ENCODE results near the gene IL11RA.
A peak's percentile ranks its signal among the peaks of the same experiment; 100 is the strongest.

IL11RA gene

GRCh38 chr9:34624475-34625185, 27.4 kb upstream of the IL11RA start:
- DNase-seq (ENCODE audit: low read depth, low spot score), result no peak
- Histone ChIP-seq H3K4me3 (ENCODE audit: insufficient read length, low read depth) (no peak overlapping the region), H3K4me1 (ENCODE audit: insufficient read depth, insufficient read length) (no peaks in the 10 kb centered on the region), H3K36me3 (ENCODE audit: insufficient read depth, insufficient read length, low read length) (no peaks in the 10 kb centered on the region), H3K27me3 (ENCODE audit: insufficient read depth, insufficient read length) (peaks cover 57% of the 10 kb centered on the region), H3K9me3 (ENCODE audit: insufficient read depth, low read length) (no peaks in the 10 kb centered on the region), H3K9ac (ENCODE audit: insufficient read length, low read depth) (no peak overlapping the region)
- TF ChIP-seq ZNF274 (IDR thresholded peaks at IDR 0.05; ENCODE audit: low read depth, low read length) (no peak), SUZ12 (IDR thresholded peaks at IDR 0.05; ENCODE audit: extremely low read depth, insufficient read depth, insufficient read length) (no peak), YY1 (IDR thresholded peaks at IDR 0.05; ENCODE audit: insufficient read depth, insufficient read length) (no peak)

- no peak overlapping the region for H3K4me3 ChIP-seq (ENCODE audit: insufficient read length, low read depth)
- H3K36me3 ChIP-seq (ENCODE audit: insufficient read depth, insufficient read length, low read length), result no peaks in the 10 kb centered on the region
- TF ChIP-seq ZNF274 (IDR thresholded peaks at IDR 0.05; ENCODE audit: low read depth, low read length), result no peak
- TF ChIP-seq YY1 (IDR thresholded peaks at IDR 0.05; ENCODE audit: insufficient read depth, insufficient read length), result no peak
- TF ChIP-seq SUZ12 (IDR thresholded peaks at IDR 0.05; ENCODE audit: extremely low read depth, insufficient read depth, insufficient read length), result no peak
- H3K9me3 ChIP-seq (ENCODE audit: insufficient read depth, low read length), result no peaks in the 10 kb centered on the region
- no peaks in the 10 kb centered on the region for H3K4me1 ChIP-seq (ENCODE audit: insufficient read depth, insufficient read length)
- DNase-seq (ENCODE audit: low read depth, low spot score), result no peak
- no peak overlapping the region for H3K9ac ChIP-seq (ENCODE audit: insufficient read length, low read depth)
- H3K27me3 ChIP-seq (ENCODE audit: insufficient read depth, insufficient read length), result peaks cover 63% of the 10 kb centered on the region
These were observed 26.8 kb upstream of the IL11RA start for GRCh38 chr9:34625186-34625486.

- Histone ChIP-seq H3K27me3 (ENCODE audit: insufficient read depth, insufficient read length) (peaks cover 78% of the 10 kb centered on the region), H3K9ac (ENCODE audit: insufficient read length, low read depth) (no peak overlapping the region), H3K4me1 (ENCODE audit: insufficient read depth, insufficient read length) (peaks cover 3% of the 10 kb centered on the region), H3K36me3 (ENCODE audit: insufficient read depth, insufficient read length, low read length) (no peaks in the 10 kb centered on the region), H3K4me3 (ENCODE audit: insufficient read length, low read depth) (peak overlapping the region; percentile 41), H3K9me3 (ENCODE audit: insufficient read depth, low read length) (no peaks in the 10 kb centered on the region)
- TF ChIP-seq YY1 (IDR thresholded peaks at IDR 0.05; ENCODE audit: insufficient read depth, insufficient read length), result no peak
- TF ChIP-seq ZNF274 (IDR thresholded peaks at IDR 0.05; ENCODE audit: low read depth, low read length), result no peak
- TF ChIP-seq SUZ12 (IDR thresholded peaks at IDR 0.05; ENCODE audit: extremely low read depth, insufficient read depth, insufficient read length), result no peak
- no peak for DNase-seq (ENCODE audit: low read depth, low spot score)
These were observed 24.0 kb upstream of the IL11RA start for GRCh38 chr9:34627716-34628655.

DNA sequence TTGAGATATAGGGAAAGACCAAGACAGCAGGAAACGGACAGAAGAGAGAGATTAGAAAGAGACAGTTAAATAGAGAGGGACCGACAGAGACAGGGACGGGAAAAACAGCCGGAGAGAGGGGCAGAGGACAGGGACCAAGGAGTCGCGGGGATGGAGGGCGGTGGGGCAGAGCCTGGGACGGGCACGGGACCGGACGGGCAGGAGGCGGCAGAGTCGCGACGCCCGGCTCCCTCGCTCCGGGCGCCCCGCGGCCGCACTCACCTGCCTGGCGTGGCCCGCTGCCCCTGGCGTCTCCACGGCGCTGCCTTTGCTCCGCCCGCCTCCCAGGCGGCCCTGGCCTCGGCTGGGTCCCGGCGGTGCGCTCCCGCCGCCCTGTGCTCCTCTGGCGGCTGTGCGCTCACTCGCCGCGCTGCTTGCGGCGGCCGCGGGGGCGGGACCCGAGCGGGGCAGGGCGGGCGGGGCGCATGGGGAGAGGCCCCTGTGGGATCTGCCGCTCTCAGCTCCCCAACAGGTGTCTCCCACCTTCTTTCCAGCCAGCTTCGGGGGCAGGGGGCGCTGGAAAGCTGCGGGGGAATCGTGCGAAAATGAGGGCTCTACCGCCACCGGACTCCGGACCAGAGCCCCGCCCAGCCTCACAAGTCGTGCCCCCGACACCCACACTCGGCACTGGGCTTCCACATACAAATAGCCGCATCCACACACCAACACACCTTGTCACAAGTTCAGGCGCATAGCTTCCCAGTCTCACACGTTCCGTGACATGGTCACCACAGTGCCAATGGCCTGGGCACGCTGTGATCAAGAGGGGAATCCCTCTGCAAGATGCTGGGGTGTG, 23.1 kb upstream of the IL11RA start, which contains the start of gene ARID3C:
Gene ARID3C (minus strand): TSS at position 411 of the 835 bp plus-strand sequence. CDS start 1,052 bp downstream, outside the sequence.
- DNase-seq (ENCODE audit: low read depth, low spot score), result no peak
- no peak for TF ChIP-seq SUZ12 (IDR thresholded peaks at IDR 0.05; ENCODE audit: extremely low read depth, insufficient read depth, insufficient read length)
- TF ChIP-seq YY1 (IDR thresholded peaks at IDR 0.05; ENCODE audit: insufficient read depth, insufficient read length), result no peak
- TF ChIP-seq ZNF274 (IDR thresholded peaks at IDR 0.05; ENCODE audit: low read depth, low read length), result no peak
- Histone ChIP-seq H3K36me3 (ENCODE audit: insufficient read depth, insufficient read length, low read length) (no peaks in the 10 kb centered on the region), H3K9ac (ENCODE audit: insufficient read length, low read depth) (peak within 1 kb of the TSS; percentile 71), H3K27me3 (ENCODE audit: insufficient read depth, insufficient read length) (peaks cover 77% of the 10 kb centered on the region), H3K9me3 (ENCODE audit: insufficient read depth, low read length) (no peaks in the 10 kb centered on the region), H3K4me1 (ENCODE audit: insufficient read depth, insufficient read length) (peaks cover 6% of the 10 kb centered on the region), H3K4me3 (ENCODE audit: insufficient read length, low read depth) (peak within 1 kb of the TSS; percentile 41)

DNA sequence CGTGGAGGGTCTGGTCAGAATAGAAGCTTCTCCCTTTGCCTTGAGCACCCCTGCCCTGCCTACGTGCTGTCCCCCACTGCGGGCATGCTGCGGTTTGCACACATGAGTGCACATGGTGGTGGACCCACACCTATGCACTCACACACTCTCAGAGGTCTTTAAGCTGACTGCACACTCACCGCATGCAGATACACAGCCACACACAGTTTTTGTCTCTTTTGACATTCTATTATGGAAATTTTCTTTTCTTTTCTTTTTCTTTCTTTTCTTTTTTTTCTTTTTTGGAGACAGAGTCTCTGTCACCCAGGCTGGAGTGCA, 22.5 kb upstream of the IL11RA start:
- peaks cover 71% of the 10 kb centered on the region for H3K27me3 ChIP-seq (ENCODE audit: insufficient read depth, insufficient read length)
- peak overlapping the region; percentile 12 for H3K4me3 ChIP-seq (ENCODE audit: insufficient read length, low read depth)
- no peak for DNase-seq (ENCODE audit: low read depth, low spot score)
- H3K9me3 ChIP-seq (ENCODE audit: insufficient read depth, low read length), result no peaks in the 10 kb centered on the region
- peaks cover 2% of the 10 kb centered on the region for H3K36me3 ChIP-seq (ENCODE audit: insufficient read depth, insufficient read length, low read length)
- no peak for TF ChIP-seq YY1 (IDR thresholded peaks at IDR 0.05; ENCODE audit: insufficient read depth, insufficient read length)
- peaks cover 6% of the 10 kb centered on the region for H3K4me1 ChIP-seq (ENCODE audit: insufficient read depth, insufficient read length)
- H3K9ac ChIP-seq (ENCODE audit: insufficient read length, low read depth), result no peak overlapping the region

GRCh38 chr9:34630402-34631154, 21.4 kb upstream of the IL11RA start:
- peaks cover 13% of the 10 kb centered on the region for H3K36me3 ChIP-seq (ENCODE audit: insufficient read depth, insufficient read length, low read length)
- TF ChIP-seq SUZ12 (IDR thresholded peaks at IDR 0.05; ENCODE audit: extremely low read depth, insufficient read depth, insufficient read length), result no peak
- no peak for TF ChIP-seq YY1 (IDR thresholded peaks at IDR 0.05; ENCODE audit: insufficient read depth, insufficient read length)
- TF ChIP-seq ZNF274 (IDR thresholded peaks at IDR 0.05; ENCODE audit: low read depth, low read length), result no peak
- H3K4me3 ChIP-seq (ENCODE audit: insufficient read length, low read depth), result no peak overlapping the region
- DNase-seq (ENCODE audit: low read depth, low spot score), result no peak
- H3K9me3 ChIP-seq (ENCODE audit: insufficient read depth, low read length), result no peaks in the 10 kb centered on the region
- peaks cover 14% of the 10 kb centered on the region for H3K4me1 ChIP-seq (ENCODE audit: insufficient read depth, insufficient read length)
- peaks cover 60% of the 10 kb centered on the region for H3K27me3 ChIP-seq (ENCODE audit: insufficient read depth, insufficient read length)
- H3K9ac ChIP-seq (ENCODE audit: insufficient read length, low read depth), result no peak overlapping the region
